Brain (organoid and tissue), 1 donor: ENCODE measurements around the gene SS18L1. TPM values are rescaled to one million over a fixed set of nuclear protein-coding genes. Genes with fewer than 3 reads are reported as not detected.

Experiments used
- polyA plus RNA-seq: library from polyadenylated mRNA; stranded (reverse); fragments of 350-450 nt; fragmentation: Illumina TruSeq; extraction: RNeasy Lipid Tissue Mini Kit (QIAGEN cat#74804); gene quantifications from one replicate; pipeline ENCODE4 v1.2.3, GENCODE V29; 2015; ENCODE audit warnings: low read depth, low replicate concordance; ENCODE audit not compliant: insufficient read depth

The SS18L1 gene
- polyA plus RNA-seq, 1 donor from 2014 or later = 39.8 TPM

Other genes with a start within 250 kb of the SS18L1 start
- gene TAF4, start 77.9 kb upstream of the SS18L1 start, polyA plus RNA-seq = 15.1 TPM
- gene LSM14B, start 21.3 kb upstream of the SS18L1 start, polyA plus RNA-seq = 171 TPM
- 404 TPM for gene PSMA7, start 375 bp upstream of the SS18L1 start, polyA plus RNA-seq
- 47.9 TPM for gene MTG2, start 39.3 kb downstream of the SS18L1 start, polyA plus RNA-seq
- gene HRH3, start 76.5 kb downstream of the SS18L1 start, polyA plus RNA-seq = 30.9 TPM
- 54.9 TPM for gene OSBPL2, start 94.8 kb downstream of the SS18L1 start, polyA plus RNA-seq
- 170 TPM for gene ADRM1, start 159.2 kb downstream of the SS18L1 start, polyA plus RNA-seq
- gene LAMA5, start 223.5 kb downstream of the SS18L1 start, polyA plus RNA-seq = 17.5 TPM
- 5,928 TPM for gene RPS21, start 243.3 kb downstream of the SS18L1 start, polyA plus RNA-seq